GM12878 (cell line): ENCODE measurements around the gene ASRGL1. TPM values are rescaled to one million over a fixed set of nuclear protein-coding genes. Genes with fewer than 3 reads are reported as not detected.

Experiments
- ATAC-seq: fragments of 200-7000 bp; cut with Tn5 transposase; 3 replicates; pipeline ENCODE4 v1.9.1; 2020; ENCODE audit warnings: mild to moderate bottlenecking, moderate library complexity
- BruUV-seq: library from RNA; stranded (reverse); fragments of 400-500 nt; replicated peaks from 2 replicates; lab custom pipeline; 2021; lab: Mats Ljungman, UMichigan
- CTCF ChIA-PET: fragments of 300-600 bp; sonication (Branson Sonifier 250); formaldehyde crosslinking; extraction: SDS; loops from one replicate; lab custom pipeline; 2021; ENCODE audit warnings: inconsistent platforms; lab: Yijun Ruan, JAX
- POLR2A ChIA-PET: fragments of 350-600 bp; formaldehyde crosslinking; extraction: SDS; loops from one replicate; lab custom pipeline; 2021; ENCODE audit warnings: inconsistent platforms; lab: Charles Lee
- RAD21 ChIA-PET: fragments of 300-600 bp; sonication (Branson Sonifier 250); formaldehyde crosslinking; loops from one replicate; lab custom pipeline; 2023; ENCODE audit warnings: antibody characterized with exemption; ENCODE audit not compliant: unreplicated experiment; lab: Charles Lee
- SMC1A ChIA-PET: fragments of 300-600 bp; sonication (Branson Sonifier 250); formaldehyde crosslinking; loops from one replicate; lab custom pipeline; 2023; ENCODE audit not compliant: unreplicated experiment, uncharacterized antibody; lab: Charles Lee
- DNase-seq: peaks from one replicate; pipeline ENCODE4 v3.0.0-alpha.2; 2011; ENCODE audit warnings: low read depth, low spot score
- FAIRE-seq: peaks from 3 replicates; lab custom pipeline; 2011; peaks lifted over from hg19 to GRCh38; lab: Jason Lieb, UNC
- H2AFZ ChIP-seq: 2 replicates; pipeline ENCODE4 v1.6.0; 2011; ENCODE audit warnings: low read depth, low read length, control low read depth; ENCODE audit not compliant: control insufficient read depth
- H3K27ac ChIP-seq: 2 replicates; pipeline ENCODE4 v1.5.1; 2011; ENCODE audit warnings: control low read depth; ENCODE audit not compliant: control insufficient read depth, insufficient read depth
- H3K27me3 ChIP-seq, 2 experiments: replicated peaks in 1 of 2; 2 replicates each; pipeline versions ENCODE4 v1.6.0 to v1.6.1; 2011; ENCODE audit warnings: low read length in 1 of 2; ENCODE audit not compliant: control insufficient read depth in 2 of 2, insufficient read depth in 2 of 2
- H3K36me3 ChIP-seq, 2 experiments: 2 replicates each; pipeline ENCODE4 v1.5.1; 2011; ENCODE audit warnings: low read length in 1 of 2; ENCODE audit not compliant: control insufficient read depth in 2 of 2, insufficient read depth in 2 of 2
- H3K4me1 ChIP-seq: 2 replicates; pipeline ENCODE4 v1.6.1; 2011; ENCODE audit warnings: mild to moderate bottlenecking, low read length, moderate library complexity, mixed read lengths; ENCODE audit not compliant: control insufficient read depth, insufficient read depth
- H3K4me2 ChIP-seq: 2 replicates; pipeline ENCODE4 v1.6.0; 2011; ENCODE audit warnings: control low read depth; ENCODE audit not compliant: control insufficient read depth, insufficient read depth
- H3K4me3 ChIP-seq: fragments of 200-600 bp; sonication (generic); 2 replicates; pipeline ENCODE4 v1.5.1; 2016
- H3K79me2 ChIP-seq: 2 replicates; pipeline ENCODE4 v1.6.0; 2011; ENCODE audit warnings: low read length; ENCODE audit not compliant: control insufficient read depth, insufficient read depth
- H3K9ac ChIP-seq: 2 replicates; pipeline ENCODE4 v1.8.0; 2011; ENCODE audit warnings: low read length, control low read depth, mixed read lengths; ENCODE audit not compliant: control insufficient read depth, insufficient read depth
- H3K9me3 ChIP-seq: replicated peaks from 3 replicates; pipeline ENCODE4 v1.5.1; 2011; ENCODE audit warnings: mild to moderate bottlenecking, low read length; ENCODE audit not compliant: control insufficient read depth, insufficient read depth
- H4K20me1 ChIP-seq: 2 replicates; pipeline ENCODE4 v1.6.0; 2011; ENCODE audit not compliant: control insufficient read depth, insufficient read depth
- IKZF2 ChIP-seq, 2 experiments: fragments of 450-650 bp; IDR thresholded peaks; 2 replicates each; pipeline ENCODE4 v1.6.1; 2017; ENCODE audit warnings: mild to moderate bottlenecking in 2 of 2, moderate library complexity in 2 of 2
- MEF2B ChIP-seq: fragments of 450-650 bp; IDR thresholded peaks from 2 replicates; pipeline ENCODE4 v1.6.1; 2018; ENCODE audit warnings: mild to moderate bottlenecking, moderate library complexity; ENCODE audit not compliant: partially characterized antibody, poor library complexity, severe bottlenecking
- NFIC ChIP-seq: IDR thresholded peaks from 2 replicates; pipeline ENCODE4 v1.6.1; 2012; ENCODE audit warnings: low read depth, mild to moderate bottlenecking, inconsistent platforms, low read length, moderate library complexity
- SIN3A ChIP-seq: IDR thresholded peaks from 2 replicates; pipeline ENCODE4 v1.6.1; 2012; ENCODE audit warnings: low read depth, low read length, improper control_type of control experiment
- SP1 ChIP-seq: IDR thresholded peaks from one replicate; pipeline ENCODE4 v1.6.1; 2011; ENCODE audit warnings: low read depth, low read length
- WGBS: methylation state at CpG from one replicate; pipeline ENCODE4 v1.1.6; 2016; ENCODE audit warnings: low lambda C conversion rate; ENCODE audit not compliant: insufficient replicate concordance, insufficient coverage; ENCODE audit errors: missing lambda C conversion rate; 5-methylcytosine and 5-hydroxymethylcytosine counted together
- in situ Hi-C: fragments of 300-500 bp; cut with MboI; formaldehyde crosslinking; loops from 9 replicates; pipeline ENCODE4 v1.14.3; 2018; ENCODE audit warnings: mixed read lengths
- intact Hi-C: fragments of 100-400 bp; cut with micrococcal nuclease; formaldehyde crosslinking; loops from one replicate; pipeline ENCODE4 v1.14.2; 2022; ENCODE audit not compliant: unreplicated experiment
- polyA plus RNA-seq, 11 experiments: library from polyadenylated mRNA; depleted of rRNA in 4 of 11; unstranded in 6 of 11; stranded (reverse) in 5 of 11; fragments of >200 nt; fragmentation: Nextera tagmentation in 4 of 11; fragmentation: Illumina TruSeq in 1 of 11; extraction: Ambion mirVana in 4 of 11; extraction: Trizol in 1 of 11; gene quantifications; 1 replicate in 1 of 11; 2 replicates in 10 of 11; pipeline versions ENCODE4 v1.2.1 to v1.2.3, GENCODE V29; 2011 to 2016; ENCODE audit warnings: inconsistent platforms in 2 of 11, missing spikeins in 2 of 11, low read depth in 1 of 11
- total RNA-seq, 4 experiments: library from RNA; depleted of rRNA in 3 of 4; stranded (reverse); fragments of >200 nt in 3 of 4; fragmentation: Illumina TruSeq in 1 of 4; extraction: Trizol in 1 of 4; gene quantifications; 2 replicates each; pipeline versions ENCODE4 v1.2.1 to v1.2.3, GENCODE V29; 2013 to 2021
- TF ChIP-seq, protein P1 (sequence below): IDR thresholded peaks from 2 replicates; pipeline ENCODE4 v1.6.1; 2011; ENCODE audit warnings: borderline replicate concordance, low read depth, mild to moderate bottlenecking, moderate library complexity, low read length; ENCODE audit not compliant: insufficient read depth, poor library complexity, severe bottlenecking
- TF ChIP-seq, protein P2 (sequence below): fragments of 450-650 bp; IDR thresholded peaks from 2 replicates; pipeline ENCODE4 v1.6.1; 2016; ENCODE audit warnings: mild to moderate bottlenecking

The ASRGL1 gene
- total and polyA plus RNA-seq, 10 of the 15 experiments (the other 5 are each of a cell fraction or from before 2014, with no cell fraction given), result 0.97 to 24.5 (median 4.8) TPM

GRCh38 chr11:62373464-62374119 is 36.3 kb downstream of the ASRGL1 start (continued):
- TF ChIP-seq, protein P1, sequence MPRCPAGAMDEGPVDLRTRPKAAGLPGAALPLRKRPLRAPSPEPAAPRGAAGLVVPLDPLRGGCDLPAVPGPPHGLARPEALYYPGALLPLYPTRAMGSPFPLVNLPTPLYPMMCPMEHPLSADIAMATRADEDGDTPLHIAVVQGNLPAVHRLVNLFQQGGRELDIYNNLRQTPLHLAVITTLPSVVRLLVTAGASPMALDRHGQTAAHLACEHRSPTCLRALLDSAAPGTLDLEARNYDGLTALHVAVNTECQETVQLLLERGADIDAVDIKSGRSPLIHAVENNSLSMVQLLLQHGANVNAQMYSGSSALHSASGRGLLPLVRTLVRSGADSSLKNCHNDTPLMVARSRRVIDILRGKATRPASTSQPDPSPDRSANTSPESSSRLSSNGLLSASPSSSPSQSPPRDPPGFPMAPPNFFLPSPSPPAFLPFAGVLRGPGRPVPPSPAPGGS, result no peak
- no peak for TF ChIP-seq SP1
- TF ChIP-seq, all 136 proteins: peak for 0

DNA sequence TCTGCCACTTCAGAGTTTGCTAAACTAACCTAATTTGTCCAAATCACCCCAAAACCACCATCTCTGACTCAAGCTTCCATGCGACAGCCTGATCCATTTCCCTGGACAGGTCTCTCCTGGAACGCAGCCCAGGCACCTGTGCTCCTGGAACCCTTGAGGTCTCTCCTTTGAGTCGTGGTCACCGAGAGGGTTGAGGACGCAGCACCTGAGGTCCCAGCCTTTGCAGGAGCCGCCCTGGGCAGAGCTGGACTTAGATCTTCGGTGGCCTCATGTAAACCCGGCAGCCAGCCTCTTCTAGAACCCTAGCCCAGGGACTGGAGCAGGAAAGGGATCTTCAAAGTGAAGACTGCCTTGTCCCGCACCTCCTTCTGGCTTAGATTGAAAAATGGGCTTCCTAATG is 37.6 kb downstream of the ASRGL1 start:
- DNase-seq, result no peak

More for the DNA sequence above, 37.6 kb downstream of the ASRGL1 start:
- Histone ChIP-seq H3K79me2 (no peaks in the 10 kb centered on the region), H2AFZ (no peak overlapping the region), H3K9me3 (no peaks in the 10 kb centered on the region), H3K4me1 (no peaks in the 10 kb centered on the region; the same call in 1 of the 2 replicates), H3K27me3 (no peaks in the 10 kb centered on the region), H3K9ac (no peak overlapping the region), H3K4me3 (no peak overlapping the region), H3K4me2 (no peak overlapping the region), H3K36me3 (no peaks in the 10 kb centered on the region), H4K20me1 (no peaks in the 10 kb centered on the region), H3K27ac (no peak overlapping the region)
- TF ChIP-seq NFIC (no peak), SIN3A (no peak), IKZF2 (IDR thresholded peaks at IDR 0.05) (no peak), MEF2B (no peak)
- TF ChIP-seq, protein P2, sequence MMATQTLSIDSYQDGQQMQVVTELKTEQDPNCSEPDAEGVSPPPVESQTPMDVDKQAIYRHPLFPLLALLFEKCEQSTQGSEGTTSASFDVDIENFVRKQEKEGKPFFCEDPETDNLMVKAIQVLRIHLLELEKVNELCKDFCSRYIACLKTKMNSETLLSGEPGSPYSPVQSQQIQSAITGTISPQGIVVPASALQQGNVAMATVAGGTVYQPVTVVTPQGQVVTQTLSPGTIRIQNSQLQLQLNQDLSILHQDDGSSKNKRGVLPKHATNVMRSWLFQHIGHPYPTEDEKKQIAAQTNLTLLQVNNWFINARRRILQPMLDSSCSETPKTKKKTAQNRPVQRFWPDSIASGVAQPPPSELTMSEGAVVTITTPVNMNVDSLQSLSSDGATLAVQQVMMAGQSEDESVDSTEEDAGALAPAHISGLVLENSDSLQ, result no peak
- 47% methylated on average over 9 of the region's 9 CpGs for WGBS
- ChIA-PET RAD21 (no interaction called here), SMC1A (interaction anchor here (1.5 to 5.8 kb wide), 2 partner anchors 35 to 139 kb away, joined by 4 to 70 read pairs; partner anchors contain the start of gene ASRGL1), POLR2A (no interaction called here), CTCF (interaction anchor here (0.5 to 2.8 kb wide), 5 partner anchors 15 to 429 kb away, joined by 3 to 20 read pairs (median 3); no protein-coding TSS in a partner anchor)
- ATAC-seq (no peak), FAIRE-seq (no peak)
- BruUV-seq, result no TSS peak
- in situ Hi-C loops, result no loop called here
- intact Hi-C loops, result loop anchor here (5.0 kb wide), 1 partner anchor 202 kb away; no protein-coding TSS in a partner anchor
